Activated naive CD8-positive, alpha-beta T cell treated with anti-CD3 and anti-CD28 coated beads for 36 hours (primary cell): ENCODE results near the gene TCTN3. TPM values are rescaled to one million over a fixed set of nuclear protein-coding genes. Genes with fewer than 3 reads are reported as not detected.
"Not testable (repeated sequence)": the region's sequence is repeated elsewhere in the genome, so short reads cannot be mapped to it uniquely, and the experiment has no call there.

ENCODE experiments used
- DNase-seq: peaks from one replicate; pipeline ENCODE4 v3.0.0; 2021
- H3K27ac Mint-ChIP-seq: one replicate; pipeline ENCODE4 v1.8.0; 2022; ENCODE audit warnings: mild to moderate bottlenecking, moderate library complexity, mixed read lengths
- H3K27me3 Mint-ChIP-seq: one replicate; pipeline ENCODE4 v1.8.0; 2022; ENCODE audit warnings: mild to moderate bottlenecking, mixed read lengths
- H3K36me3 Mint-ChIP-seq: one replicate; pipeline ENCODE4 v1.8.0; 2021; ENCODE audit warnings: mild to moderate bottlenecking, mixed read lengths
- H3K4me1 Mint-ChIP-seq: one replicate; pipeline ENCODE4 v1.8.0; 2021; ENCODE audit warnings: mixed read lengths
- H3K4me3 Mint-ChIP-seq: one replicate; pipeline ENCODE4 v1.8.0; 2022; ENCODE audit warnings: mild to moderate bottlenecking, moderate library complexity, mixed read lengths
- H3K9me3 Mint-ChIP-seq: one replicate; pipeline ENCODE4 v1.8.0; 2022; ENCODE audit warnings: mixed read lengths
- total RNA-seq, 2 experiments: library from RNA; stranded (reverse); gene quantifications; one replicate each; pipeline ENCODE4 v1.2.3, GENCODE V29; 2021

The TCTN3 gene, protein sequence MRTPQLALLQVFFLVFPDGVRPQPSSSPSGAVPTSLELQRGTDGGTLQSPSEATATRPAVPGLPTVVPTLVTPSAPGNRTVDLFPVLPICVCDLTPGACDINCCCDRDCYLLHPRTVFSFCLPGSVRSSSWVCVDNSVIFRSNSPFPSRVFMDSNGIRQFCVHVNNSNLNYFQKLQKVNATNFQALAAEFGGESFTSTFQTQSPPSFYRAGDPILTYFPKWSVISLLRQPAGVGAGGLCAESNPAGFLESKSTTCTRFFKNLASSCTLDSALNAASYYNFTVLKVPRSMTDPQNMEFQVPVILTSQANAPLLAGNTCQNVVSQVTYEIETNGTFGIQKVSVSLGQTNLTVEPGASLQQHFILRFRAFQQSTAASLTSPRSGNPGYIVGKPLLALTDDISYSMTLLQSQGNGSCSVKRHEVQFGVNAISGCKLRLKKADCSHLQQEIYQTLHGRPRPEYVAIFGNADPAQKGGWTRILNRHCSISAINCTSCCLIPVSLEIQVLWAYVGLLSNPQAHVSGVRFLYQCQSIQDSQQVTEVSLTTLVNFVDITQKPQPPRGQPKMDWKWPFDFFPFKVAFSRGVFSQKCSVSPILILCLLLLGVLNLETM
- 10 to 100 TPM; 25.2 to 26.2 TPM for total RNA-seq

DNA sequence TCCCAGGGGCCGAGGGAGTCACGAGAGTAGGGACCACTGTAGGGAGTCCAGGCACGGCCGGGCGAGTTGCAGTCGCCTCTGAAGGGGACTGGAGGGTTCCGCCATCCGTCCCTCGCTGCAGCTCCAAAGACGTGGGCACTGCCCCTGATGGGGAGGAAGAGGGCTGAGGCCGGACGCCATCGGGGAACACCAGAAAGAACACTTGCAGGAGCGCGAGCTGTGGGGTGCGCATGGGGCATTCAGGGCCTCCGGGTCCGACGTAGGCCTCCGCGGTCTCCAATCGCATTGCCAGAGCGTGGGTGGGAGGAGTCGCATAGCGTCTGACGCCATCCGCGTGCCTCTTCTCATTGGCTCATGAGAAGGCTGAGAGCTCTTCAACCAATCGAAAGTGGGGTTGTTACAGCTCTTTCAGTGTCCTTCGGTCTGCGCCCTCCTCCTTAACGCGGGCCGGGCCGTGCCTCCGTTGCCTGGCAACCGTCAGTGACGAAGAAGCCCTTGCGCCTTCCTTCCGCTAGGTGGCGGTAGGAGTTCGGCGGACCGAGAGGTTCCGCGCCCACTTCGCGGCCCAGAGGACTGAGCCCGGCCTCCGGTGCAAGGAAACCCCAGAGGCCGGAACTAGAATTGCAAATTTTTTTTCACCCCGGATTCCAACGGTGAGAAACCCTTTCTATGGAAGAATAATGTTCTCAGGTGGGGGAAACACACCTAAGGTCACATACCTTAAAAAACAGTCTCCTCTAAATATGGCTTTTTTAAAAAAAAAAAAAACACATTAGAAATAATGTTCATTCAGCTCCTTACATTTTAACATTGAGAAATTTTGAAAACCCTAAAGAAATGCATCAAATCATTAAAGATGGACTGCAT lies at the start of gene TCTN3:
TSS of gene TCTN3 (minus strand) at position 260 of the 867 bp plus-strand sequence. CDS start at position 232, 28 bp downstream.
- Mint-ChIP-seq H3K4me1 (peaks cover 30% of the 10 kb centered on the region), H3K4me3 (peak within 1 kb of the TSS; percentile 97), H3K27me3 (peaks cover 2% of the 10 kb centered on the region), H3K27ac (peak within 1 kb of the TSS; percentile 92), H3K9me3 (no peaks in the 10 kb centered on the region), H3K36me3 (peaks cover 17% of the 10 kb centered on the region)
- DNase-seq, result peak; percentile 95

DNA sequence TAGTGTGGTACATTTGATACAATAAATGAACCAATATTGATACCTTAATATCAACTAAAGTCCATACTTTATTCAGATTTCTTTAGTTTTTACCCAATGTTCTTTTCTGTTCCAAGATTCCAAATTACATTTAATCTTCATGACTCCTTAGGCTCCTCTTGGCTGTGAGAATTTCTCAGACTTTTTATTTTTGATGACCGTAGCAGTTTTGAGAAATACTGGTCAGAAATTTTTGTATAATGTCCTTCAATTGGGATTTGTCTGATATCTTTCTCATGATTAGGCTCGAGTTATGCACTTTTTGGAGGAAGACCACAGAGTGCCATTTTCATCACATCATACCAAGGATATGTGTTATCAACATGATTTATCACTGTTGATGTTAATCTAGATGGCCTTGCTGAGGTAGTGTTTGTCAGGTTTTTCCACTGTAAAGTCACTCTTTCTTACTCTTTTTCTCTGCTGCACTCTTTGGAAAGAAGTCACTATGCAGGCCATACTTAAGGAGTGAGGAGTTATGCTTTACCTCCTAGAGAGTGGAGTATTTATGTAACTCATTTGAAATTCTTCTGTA lies 49.3 kb upstream of the TCTN3 start:
- peaks cover 5% of the 10 kb centered on the region for H3K4me1 Mint-ChIP-seq
- H3K9me3 Mint-ChIP-seq, result peaks cover 2% of the 10 kb centered on the region
- H3K4me3 Mint-ChIP-seq, result no peak overlapping the region
- no peaks in the 10 kb centered on the region for H3K36me3 Mint-ChIP-seq
- DNase-seq, result no peak
- H3K27ac Mint-ChIP-seq, result no peak overlapping the region
- peaks cover 1% of the 10 kb centered on the region for H3K27me3 Mint-ChIP-seq

DNA sequence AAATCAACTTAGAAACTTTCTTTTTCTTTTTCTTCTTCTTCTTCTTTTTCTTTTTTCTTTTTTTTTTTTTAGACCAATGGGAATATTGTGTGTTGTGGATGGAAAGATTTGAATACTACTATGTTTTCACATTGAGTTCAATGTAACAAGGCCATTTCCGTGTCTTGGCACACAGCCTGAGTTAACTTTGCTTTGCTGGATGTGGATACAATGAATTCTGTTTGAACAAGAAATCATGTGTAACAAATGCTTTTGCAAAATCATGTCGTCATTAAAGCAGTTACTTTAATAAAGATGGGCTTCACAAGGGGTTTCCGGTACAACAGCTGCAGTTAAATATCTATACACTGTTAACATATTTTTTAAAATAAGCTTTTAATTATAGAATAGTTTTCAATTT lies 48.8 kb upstream of the TCTN3 start:
- Mint-ChIP-seq H3K27ac (no peak overlapping the region), H3K4me3 (no peak overlapping the region), H3K9me3 (peaks cover 2% of the 10 kb centered on the region), H3K36me3 (no peaks in the 10 kb centered on the region), H3K4me1 (peaks cover 5% of the 10 kb centered on the region), H3K27me3 (peaks cover 6% of the 10 kb centered on the region)
- no peak for DNase-seq

DNA sequence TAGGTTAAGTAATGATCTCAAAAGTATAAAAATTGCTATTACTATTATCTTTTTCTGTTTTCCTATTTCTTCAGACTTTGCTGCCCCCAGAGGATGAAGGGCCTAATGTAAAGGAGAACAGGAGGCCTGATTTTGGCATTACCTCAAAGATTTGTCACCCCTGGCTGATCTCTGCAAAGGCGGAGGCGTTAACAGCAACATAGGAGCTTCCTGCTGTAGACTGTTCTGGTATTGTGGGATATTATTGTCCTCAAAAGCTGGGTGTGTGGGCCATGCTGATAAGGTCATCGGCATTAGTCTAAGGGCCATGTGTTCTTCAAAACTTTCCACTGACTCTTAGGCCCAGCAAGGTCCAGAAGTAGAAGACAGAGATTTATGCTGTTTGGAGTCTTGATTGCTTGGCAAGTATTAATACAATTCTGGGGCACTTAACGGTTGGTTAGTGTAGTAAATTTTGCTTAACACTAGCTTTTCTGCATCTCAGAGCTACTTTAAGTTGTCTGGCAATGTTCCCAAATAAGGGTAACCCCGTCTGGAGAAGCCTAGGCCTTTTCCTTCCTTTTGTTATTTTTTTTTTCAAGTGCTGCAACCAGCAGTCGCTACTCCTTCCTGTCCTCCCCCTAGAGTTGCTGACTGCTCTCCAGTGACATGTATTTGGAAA lies 48.2 kb upstream of the TCTN3 start:
- H3K27me3 Mint-ChIP-seq, result peaks cover 6% of the 10 kb centered on the region
- peaks cover 2% of the 10 kb centered on the region for H3K9me3 Mint-ChIP-seq
- no peak overlapping the region for H3K4me3 Mint-ChIP-seq
- peaks cover 5% of the 10 kb centered on the region for H3K4me1 Mint-ChIP-seq
- no peak for DNase-seq
- no peaks in the 10 kb centered on the region for H3K36me3 Mint-ChIP-seq
- no peak overlapping the region for H3K27ac Mint-ChIP-seq

DNA sequence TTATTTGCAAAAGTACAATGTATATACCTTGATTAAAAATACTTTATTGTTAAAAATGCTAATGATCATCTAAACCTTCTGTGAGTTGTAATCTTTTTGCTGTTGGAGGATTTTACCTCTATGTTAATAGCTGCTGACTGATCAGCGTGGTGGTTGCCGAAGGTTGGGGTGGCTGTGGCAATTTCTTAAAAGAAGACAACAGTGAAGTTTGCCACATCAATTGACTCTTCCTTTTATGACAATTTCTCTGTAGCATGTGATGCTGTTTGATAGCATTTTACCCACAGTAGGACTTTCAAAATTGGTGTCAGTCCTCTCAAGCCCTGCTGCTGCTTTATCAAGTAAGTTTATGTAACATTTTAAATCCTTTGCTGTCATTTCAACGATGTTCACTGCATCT lies 45.3 kb upstream of the TCTN3 start:
- H3K4me1 Mint-ChIP-seq, result peaks cover 5% of the 10 kb centered on the region
- H3K9me3 Mint-ChIP-seq, result no peaks in the 10 kb centered on the region

DNA sequence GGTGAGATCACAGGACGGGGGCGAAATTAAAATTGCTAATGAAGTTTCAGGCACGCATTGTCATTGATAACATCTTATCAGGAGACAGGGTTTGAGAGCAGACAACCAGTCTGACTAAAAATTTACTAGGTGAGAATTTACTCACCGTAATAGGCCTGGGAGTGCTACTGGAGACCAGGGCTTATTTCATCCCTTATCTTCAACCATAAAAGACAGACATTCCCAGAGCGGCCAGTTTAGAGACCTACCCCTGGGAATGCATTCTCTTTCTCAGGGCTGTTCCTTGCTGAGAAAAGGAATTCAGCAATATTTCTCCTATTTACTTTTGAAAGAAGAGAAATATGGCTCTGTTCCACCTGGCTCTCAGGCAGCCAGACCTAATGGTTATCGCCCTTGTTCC lies 39.2 kb upstream of the TCTN3 start:
- not testable (repeated sequence) for H3K4me3 Mint-ChIP-seq, H3K36me3 Mint-ChIP-seq, DNase-seq, H3K27ac Mint-ChIP-seq, H3K4me1 Mint-ChIP-seq
- Mint-ChIP-seq H3K9me3 (peaks cover 13% of the 10 kb centered on the region), H3K27me3 (peaks cover 20% of the 10 kb centered on the region)

More for the DNA sequence above, 45.3 kb upstream of the TCTN3 start:
- DNase-seq, result no peak
- no peak overlapping the region for H3K27ac Mint-ChIP-seq
- H3K27me3 Mint-ChIP-seq, result peaks cover 6% of the 10 kb centered on the region
- no peaks in the 10 kb centered on the region for H3K36me3 Mint-ChIP-seq
- no peak overlapping the region for H3K4me3 Mint-ChIP-seq

DNA sequence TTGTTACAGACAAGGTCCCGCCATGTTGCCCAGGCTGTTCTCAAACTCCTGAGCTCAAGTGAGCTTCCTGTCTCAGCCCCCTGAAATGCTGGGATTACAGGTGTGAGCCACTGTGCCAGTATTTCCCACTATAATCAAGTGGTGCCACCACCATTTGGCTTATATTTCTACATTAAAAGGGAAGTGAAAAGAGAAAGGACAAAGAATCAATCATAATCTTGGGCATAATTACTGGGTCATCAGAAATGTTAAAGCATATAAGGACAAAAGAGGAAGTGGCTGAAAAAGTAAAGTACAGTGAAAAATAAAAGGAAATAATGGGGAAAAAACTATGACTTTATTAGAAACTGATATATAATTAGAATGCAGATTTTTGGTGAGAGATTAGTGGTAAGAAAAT lies 36.5 kb upstream of the TCTN3 start:
- no peak for DNase-seq
- Mint-ChIP-seq H3K36me3 (no peaks in the 10 kb centered on the region), H3K4me3 (no peak overlapping the region), H3K27ac (no peak overlapping the region), H3K9me3 (peaks cover 14% of the 10 kb centered on the region), H3K27me3 (peaks cover 17% of the 10 kb centered on the region), H3K4me1 (no peaks in the 10 kb centered on the region)

DNA sequence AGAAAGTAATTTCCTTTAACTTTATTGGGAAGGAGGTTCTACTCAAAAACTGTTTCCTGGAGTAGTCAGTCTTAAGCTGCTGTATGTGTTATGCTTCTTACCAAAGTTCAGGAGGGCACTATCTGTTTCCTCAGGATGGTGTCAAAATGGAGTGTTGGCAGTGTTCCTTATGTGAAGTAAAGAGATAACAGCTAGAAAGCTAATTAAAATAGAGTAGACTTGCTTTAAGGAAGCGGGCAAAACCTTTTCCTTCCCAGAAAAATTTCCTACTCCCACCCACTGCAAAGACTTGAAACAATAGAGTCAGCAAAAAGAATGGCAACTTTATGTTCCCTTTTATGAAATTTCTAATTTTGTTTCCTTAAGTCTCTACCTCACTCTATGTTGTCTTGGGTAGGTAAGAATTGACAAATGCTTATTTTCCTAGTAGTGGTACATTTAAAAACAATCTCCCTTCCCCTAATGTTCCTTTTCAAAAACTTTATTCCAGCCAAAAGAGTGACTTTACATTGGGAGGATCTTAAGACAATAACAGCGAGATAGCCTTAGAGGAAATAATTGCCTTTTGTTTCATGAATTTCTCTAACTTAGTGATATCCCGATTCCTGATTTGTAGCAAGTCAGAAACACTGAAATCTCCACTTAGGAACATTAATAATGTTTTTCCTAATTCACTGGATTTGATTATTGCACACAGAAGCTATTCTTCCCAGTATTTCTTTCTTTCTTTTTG lies 35.8 kb upstream of the TCTN3 start:
- Mint-ChIP-seq H3K9me3 (peaks cover 17% of the 10 kb centered on the region), H3K4me1 (no peaks in the 10 kb centered on the region), H3K27me3 (peaks cover 17% of the 10 kb centered on the region), H3K27ac (no peak overlapping the region), H3K4me3 (no peak overlapping the region), H3K36me3 (peaks cover 3% of the 10 kb centered on the region)
- no peak for DNase-seq

DNA sequence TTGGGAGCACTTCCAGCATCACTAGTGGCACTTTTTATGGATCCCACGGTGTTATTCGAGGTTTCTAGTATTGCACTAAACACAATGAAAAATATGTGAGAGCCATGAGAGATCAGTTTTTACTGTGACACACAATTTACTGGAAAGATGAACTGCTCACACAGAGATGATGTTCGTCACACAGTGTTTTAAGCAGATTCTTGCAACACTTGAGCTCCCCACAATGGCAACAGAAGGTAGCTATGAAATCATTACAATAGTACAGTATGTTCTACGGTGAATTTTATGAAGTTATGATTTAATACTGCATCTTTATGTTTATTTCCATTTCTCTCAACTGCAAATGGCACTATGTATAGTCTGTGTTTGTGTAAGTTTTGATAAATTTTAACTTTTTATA lies 34.8 kb upstream of the TCTN3 start:
- H3K27me3 Mint-ChIP-seq, result peaks cover 18% of the 10 kb centered on the region
- H3K4me1 Mint-ChIP-seq, result no peaks in the 10 kb centered on the region
- H3K27ac Mint-ChIP-seq, result no peak overlapping the region
- no peak for DNase-seq
- no peak overlapping the region for H3K4me3 Mint-ChIP-seq
- peaks cover 3% of the 10 kb centered on the region for H3K36me3 Mint-ChIP-seq
- peaks cover 14% of the 10 kb centered on the region for H3K9me3 Mint-ChIP-seq

DNA sequence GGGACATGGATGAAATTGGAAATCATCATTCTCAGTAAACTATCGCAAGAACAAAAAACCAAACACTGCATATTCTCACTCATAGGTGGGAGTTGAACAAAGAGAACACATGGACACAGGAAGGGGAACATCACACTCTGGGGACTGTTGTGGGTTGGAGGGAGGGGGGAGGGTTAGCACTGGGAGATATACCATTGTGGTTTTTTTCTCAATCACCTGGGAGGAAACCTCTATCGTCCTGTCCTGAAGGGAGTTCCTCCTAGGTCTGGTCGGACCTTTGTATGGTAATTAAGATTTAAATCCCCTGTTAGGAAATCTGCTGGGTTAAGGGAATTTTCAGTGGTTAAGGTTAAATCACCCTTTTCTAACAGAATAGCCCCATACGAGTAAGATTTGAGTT lies 28.8 kb upstream of the TCTN3 start:
- not testable (repeated sequence) for H3K27ac Mint-ChIP-seq, H3K36me3 Mint-ChIP-seq, H3K4me1 Mint-ChIP-seq, H3K9me3 Mint-ChIP-seq, H3K4me3 Mint-ChIP-seq, H3K27me3 Mint-ChIP-seq, DNase-seq

DNA sequence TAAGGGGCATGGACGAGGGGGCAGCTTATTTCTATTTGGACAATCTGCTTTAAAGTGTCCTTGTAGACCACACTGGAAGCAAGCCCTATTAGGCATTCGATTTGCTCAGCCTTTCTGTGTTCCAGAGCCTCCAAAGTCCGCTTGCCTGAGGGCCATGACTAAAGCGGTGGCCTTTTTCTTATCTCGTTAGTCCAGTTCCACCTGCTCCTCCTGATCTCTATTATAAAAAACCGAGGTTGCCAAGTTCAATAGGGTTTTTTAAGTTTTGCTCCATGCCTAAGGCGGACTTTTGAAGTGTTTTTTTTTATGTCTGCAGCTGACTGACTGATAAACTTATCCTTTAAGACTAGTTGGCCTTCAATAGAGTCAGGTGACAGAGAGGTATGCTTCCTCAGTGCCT lies 27.0 kb upstream of the TCTN3 start:
- H3K27ac Mint-ChIP-seq, H3K27me3 Mint-ChIP-seq, DNase-seq: not testable (repeated sequence)

DNA sequence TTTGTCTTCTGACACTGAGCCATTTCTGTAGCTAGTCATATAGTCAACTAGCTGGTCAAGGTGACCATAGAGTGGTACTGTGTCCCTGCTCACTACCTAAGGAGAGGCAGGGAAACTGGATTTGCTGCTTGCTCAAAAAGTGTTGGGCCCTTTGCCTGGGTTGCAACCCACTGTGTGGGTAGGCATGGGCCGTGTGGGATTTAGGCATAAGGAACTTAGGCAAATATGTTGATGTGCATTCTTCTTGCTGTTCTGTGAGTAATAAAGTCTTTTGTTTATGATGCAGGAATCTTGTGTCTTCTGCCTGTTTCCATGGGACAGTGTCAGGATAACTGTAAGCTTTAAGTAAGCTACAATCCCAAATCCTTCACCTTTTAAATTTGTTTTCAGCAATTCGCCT lies 23.1 kb upstream of the TCTN3 start:
- Mint-ChIP-seq H3K36me3 (no peaks in the 10 kb centered on the region), H3K27me3 (no peaks in the 10 kb centered on the region), H3K9me3 (no peaks in the 10 kb centered on the region), H3K27ac (no peak overlapping the region), H3K4me1 (no peaks in the 10 kb centered on the region), H3K4me3 (no peak overlapping the region)
- DNase-seq, result no peak

More for the DNA sequence above, 27.0 kb upstream of the TCTN3 start:
- not testable (repeated sequence) for H3K4me3 Mint-ChIP-seq, H3K36me3 Mint-ChIP-seq, H3K9me3 Mint-ChIP-seq, H3K4me1 Mint-ChIP-seq

DNA sequence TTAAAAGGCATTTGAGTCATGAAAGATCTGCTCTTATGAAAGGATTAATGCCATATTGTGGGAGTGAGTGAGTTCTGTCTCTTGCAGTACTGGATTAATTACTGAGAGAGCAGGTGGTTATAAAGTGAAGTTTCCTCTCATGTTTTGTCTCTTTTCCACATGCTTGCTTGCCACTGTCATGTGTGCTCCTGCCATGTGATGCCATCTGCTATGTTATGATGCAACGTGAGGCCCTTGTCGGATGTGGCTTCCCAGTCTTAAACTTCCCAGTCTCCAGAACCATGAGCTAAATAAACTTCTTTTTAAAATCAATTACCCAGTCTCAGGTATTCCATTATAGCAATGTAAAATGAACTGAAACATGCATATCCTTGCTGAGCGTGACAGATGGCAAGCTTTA lies 22.7 kb upstream of the TCTN3 start:
- Mint-ChIP-seq H3K27ac (no peak overlapping the region), H3K4me3 (no peak overlapping the region), H3K27me3 (no peaks in the 10 kb centered on the region)

DNA sequence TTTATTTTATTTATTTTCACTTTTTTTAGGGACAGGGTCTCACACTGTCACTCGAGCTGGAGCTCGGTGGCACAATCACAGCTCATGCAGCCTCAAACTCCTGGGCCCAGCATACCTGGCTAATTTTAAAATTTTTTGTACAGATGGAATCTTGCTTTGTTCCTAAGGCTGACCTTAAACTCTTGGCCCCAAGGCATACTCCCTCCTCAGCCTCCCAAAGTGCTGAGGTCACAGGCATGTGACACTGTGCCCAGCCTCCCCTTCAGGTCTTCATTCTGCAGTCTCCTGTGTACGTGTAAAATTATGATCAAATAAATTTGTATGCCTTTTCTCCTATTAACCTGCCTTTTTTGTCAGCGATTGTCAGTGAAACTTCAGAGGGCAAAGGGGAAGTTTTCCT lies 17.8 kb upstream of the TCTN3 start:
- no peak for DNase-seq
- Mint-ChIP-seq H3K4me1 (no peaks in the 10 kb centered on the region), H3K4me3 (no peak overlapping the region), H3K27ac (no peak overlapping the region), H3K27me3 (no peaks in the 10 kb centered on the region), H3K36me3 (no peaks in the 10 kb centered on the region), H3K9me3 (no peaks in the 10 kb centered on the region)

More for the DNA sequence above, 22.7 kb upstream of the TCTN3 start:
- H3K9me3 Mint-ChIP-seq, result no peaks in the 10 kb centered on the region
- H3K4me1 Mint-ChIP-seq, result no peaks in the 10 kb centered on the region
- no peaks in the 10 kb centered on the region for H3K36me3 Mint-ChIP-seq
- no peak for DNase-seq
